WI38 (cell line): ENCODE data around the gene TMED8.
A peak's percentile ranks its signal among the peaks of the same experiment; 100 is the strongest.
"Not testable (repeated sequence)": the region's sequence is repeated elsewhere in the genome, so short reads cannot be mapped to it uniquely, and the experiment has no call there.

Experiments
- H3K4me3 ChIP-seq: 2 replicates; pipeline ENCODE4 v1.5.1; 2011; ENCODE audit warnings: low read depth, mild to moderate bottlenecking, control low read depth, low read length
- TF ChIP-seq, protein P1 (sequence below): IDR thresholded peaks from 2 replicates; pipeline ENCODE4 v1.5.1; 2012; ENCODE audit warnings: low read depth, mild to moderate bottlenecking, control low read depth, low read length

Gene TMED8, protein sequence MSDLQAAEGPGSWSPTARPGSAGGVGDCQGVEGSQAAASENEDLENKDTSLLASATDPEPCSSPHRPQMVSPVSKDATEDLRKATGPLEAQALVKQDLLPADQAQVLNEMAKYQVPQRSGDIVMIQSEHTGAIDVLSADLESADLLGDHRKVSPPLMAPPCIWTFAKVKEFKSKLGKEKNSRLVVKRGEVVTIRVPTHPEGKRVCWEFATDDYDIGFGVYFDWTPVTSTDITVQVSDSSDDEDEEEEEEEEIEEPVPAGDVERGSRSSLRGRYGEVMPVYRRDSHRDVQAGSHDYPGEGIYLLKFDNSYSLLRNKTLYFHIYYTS

DNA sequence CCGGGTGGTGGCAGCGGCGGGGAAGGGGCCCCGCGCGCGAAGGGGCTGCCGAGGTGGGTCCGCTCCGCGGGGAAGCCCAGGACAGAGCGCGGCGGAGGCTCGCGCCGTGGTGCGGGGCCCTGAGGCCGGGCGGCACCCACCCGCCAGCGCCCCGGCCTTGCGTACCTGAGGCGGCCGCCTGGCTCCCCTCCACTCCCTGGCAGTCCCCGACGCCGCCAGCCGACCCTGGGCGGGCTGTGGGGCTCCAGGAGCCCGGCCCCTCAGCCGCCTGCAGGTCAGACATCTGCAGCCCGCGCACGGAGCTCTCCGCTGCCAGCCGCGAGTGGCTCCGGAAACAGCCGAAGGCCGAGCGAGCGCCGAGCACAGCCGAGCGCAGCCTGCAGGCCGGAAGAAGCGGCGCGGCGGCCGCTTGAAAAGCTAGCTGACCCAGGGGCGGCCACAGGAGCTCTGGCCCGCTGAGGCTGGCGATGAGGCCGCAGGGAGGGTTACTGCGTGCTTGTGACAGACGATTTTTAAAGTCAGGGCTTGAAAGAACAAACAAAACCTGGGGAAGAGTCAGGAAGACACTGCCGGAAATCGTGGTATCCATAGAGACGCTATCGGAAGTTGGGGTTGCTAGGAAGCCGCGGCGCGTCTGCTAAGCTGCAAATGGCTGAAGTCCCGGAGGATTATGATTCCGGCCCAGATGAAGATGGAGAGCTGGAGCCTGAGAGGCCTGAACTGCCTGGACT is at the start of gene TMED8, which contains the start of gene SAMD15:
TSS of gene TMED8 (minus strand) at position 324 of the 731 bp plus-strand sequence. CDS start at position 283, 41 bp downstream.
TSS of gene SAMD15 (plus strand) at position 609 of the 731 bp plus-strand sequence. CDS start at position 649, 40 bp downstream.
- peak within 1 kb of the TSS; percentile 80 for H3K4me3 ChIP-seq
- TF ChIP-seq, protein P1, sequence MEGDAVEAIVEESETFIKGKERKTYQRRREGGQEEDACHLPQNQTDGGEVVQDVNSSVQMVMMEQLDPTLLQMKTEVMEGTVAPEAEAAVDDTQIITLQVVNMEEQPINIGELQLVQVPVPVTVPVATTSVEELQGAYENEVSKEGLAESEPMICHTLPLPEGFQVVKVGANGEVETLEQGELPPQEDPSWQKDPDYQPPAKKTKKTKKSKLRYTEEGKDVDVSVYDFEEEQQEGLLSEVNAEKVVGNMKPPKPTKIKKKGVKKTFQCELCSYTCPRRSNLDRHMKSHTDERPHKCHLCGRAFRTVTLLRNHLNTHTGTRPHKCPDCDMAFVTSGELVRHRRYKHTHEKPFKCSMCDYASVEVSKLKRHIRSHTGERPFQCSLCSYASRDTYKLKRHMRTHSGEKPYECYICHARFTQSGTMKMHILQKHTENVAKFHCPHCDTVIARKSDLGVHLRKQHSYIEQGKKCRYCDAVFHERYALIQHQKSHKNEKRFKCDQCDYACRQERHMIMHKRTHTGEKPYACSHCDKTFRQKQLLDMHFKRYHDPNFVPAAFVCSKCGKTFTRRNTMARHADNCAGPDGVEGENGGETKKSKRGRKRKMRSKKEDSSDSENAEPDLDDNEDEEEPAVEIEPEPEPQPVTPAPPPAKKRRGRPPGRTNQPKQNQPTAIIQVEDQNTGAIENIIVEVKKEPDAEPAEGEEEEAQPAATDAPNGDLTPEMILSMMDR = no peak

DNA sequence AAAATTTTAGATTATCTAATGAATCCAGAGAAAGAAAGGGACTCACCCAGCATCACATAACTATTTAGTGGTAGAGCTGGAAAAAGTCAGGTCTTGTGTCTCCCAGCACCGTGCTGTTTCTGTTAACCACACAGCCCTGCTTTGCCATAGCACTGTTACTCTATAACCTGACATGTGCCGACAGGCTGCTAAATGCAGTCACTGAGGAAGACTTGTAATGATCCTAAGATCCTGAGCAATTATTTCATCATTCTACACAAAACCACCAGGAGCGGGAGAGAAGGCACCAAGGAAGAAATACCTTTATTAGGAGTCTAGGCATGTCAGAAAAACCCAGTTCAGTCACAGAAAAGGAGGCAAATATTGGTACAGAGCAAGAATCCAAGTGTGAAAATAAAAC is 49.5 kb upstream of the TMED8 start:
- TF ChIP-seq, protein P1 = no peak
- no peak overlapping the region for H3K4me3 ChIP-seq

DNA sequence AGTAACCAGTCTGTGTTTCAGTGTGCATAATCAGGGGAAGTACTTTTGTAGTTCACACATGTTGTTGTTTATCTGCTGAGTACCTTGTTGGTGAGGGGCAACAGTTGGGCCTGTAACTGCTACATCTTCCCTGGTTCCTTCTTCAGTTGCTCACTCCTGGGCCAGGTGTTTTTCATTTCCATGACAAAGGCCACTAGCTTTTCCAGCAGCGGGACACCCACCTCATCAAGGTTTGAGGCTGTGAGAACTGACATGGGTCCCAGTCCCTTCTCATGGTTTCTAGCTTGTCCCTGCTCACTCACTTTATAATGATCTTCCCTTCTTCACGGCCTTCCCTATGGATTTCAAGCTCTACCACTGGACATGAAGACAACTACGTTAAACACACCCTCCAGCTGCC is 48.0 kb upstream of the TMED8 start:
- H3K4me3 ChIP-seq = no peak overlapping the region
- TF ChIP-seq, protein P1 = no peak

DNA sequence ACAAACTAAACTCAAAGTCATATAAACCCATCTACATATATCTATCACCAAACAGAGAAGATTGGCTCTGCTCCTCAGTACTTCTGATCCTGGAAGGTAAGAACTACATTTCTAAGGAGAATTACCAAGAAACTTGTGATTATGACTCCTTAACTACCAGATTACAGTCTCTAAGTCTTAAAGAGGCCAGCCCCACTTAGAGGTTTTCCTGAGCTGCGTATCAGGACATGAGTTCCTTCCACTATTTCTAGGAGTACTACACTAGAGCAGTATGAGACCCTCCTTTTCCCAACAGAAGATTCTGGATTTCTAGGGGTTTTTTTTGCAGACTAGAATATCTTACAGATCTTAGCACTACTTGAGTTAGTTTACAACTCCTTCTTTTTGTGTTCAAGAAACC is 46.5 kb upstream of the TMED8 start, which contains the start of gene NOXRED1:
TSS of gene NOXRED1 (minus strand) at position 101 of the 400 bp plus-strand sequence. CDS start 634 bp downstream, outside the sequence.
- H3K4me3 ChIP-seq = no peak within 1 kb of the TSS
- TF ChIP-seq, protein P1 = no peak

DNA sequence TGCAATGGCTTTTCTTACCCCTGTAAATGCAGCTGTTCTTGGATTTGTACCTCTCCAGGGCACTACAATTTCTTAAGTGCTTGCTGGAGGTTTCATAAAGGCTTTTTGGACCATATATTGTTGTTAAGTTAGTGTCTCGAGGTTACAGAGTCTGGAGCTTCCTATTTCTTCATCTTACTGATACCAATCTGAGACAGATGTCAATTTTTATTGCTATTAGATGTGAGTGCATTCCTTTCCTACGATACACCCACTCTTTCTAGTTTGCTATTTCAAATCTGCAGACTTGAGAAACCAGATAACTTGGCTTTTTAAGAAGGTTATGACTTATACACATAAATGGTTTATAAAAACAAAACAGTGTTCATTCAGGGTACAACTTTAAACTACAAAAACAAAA is 44.3 kb upstream of the TMED8 start:
- no peak overlapping the region for H3K4me3 ChIP-seq
- TF ChIP-seq, protein P1 = no peak

DNA sequence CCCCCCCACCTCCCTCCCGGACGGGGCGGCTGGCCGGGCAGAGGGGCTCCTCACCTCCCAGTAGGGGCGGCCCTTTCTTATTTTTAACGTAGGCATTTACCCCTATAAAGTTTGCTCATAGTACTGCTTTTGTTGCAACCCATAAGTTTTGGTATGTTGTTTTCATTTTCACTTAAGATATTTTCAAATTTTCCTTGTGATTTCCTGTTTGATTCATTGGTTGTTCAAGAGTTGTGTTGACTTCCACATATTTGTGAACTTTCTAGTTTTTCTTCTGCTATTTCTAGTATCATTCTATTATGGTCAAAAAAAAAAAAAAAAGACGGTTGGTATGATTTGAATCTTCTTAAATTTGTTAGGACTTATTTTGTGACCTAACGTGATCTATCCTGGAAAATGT is 39.9 kb upstream of the TMED8 start:
- no peak overlapping the region for H3K4me3 ChIP-seq
- TF ChIP-seq, protein P1 = no peak

DNA sequence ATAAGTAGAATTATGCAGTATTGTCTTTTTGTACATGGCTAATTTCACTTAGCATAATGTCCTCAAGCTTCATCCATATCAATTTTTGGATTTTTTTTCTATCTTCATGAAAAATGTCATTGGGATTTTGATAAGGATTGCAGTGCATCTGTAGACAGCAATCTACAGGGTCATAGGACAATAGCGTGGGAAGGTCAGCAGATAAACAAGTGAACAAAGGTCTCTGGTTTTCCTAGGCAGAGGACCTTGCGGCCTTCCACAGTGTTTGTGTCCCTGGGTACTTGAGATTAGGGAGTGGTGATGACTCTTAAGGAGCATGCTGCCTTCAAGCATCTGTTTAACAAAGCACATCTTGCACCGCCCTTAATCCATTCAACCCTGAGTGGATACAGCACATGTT is 39.2 kb upstream of the TMED8 start:
- not testable (repeated sequence) for H3K4me3 ChIP-seq

DNA sequence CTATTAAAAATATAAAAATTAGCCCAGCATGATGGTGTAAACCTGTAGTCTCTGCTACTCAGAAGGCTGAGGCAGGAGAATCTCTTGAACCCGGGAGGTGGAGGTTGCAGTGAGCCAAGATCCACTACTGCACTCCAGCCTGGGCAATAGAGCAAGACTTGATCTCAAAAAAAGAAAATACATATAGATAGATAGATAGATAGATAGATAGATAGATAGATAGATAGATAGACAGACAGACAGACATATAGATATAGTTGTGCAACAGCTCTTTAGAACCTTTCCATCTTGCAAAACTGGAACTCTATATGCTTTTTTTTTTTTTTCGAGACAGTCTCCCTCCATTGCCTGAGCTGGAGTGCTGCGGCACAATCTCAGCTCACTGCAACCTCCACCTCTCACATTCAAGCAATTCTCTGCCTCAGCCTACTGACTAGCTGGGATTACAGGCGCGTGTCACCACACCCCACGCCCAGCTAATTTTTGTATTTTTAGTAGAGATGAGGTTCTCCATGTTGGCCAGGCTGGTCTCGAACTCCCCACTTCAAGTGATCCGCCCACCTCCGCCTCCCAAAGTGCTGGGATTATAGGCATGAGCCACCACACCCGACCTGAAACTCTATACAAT is 38.6 kb upstream of the TMED8 start:
- H3K4me3 ChIP-seq = not testable (repeated sequence)
